BE2C (cell line): Measurements from ENCODE around the gene PRDM15.

ENCODE experiments used
- DNase-seq: peaks from one replicate; pipeline ENCODE4 v3.0.0-alpha.2; 2020
- H3K27me3 ChIP-seq: fragments of 250-450 bp; sonication (Bioruptor Pico); 2 replicates; pipeline ENCODE4 v1.5.1; 2020; ENCODE audit warnings: mild to moderate bottlenecking
- H3K36me3 ChIP-seq: fragments of 250-450 bp; sonication (Bioruptor Pico); 2 replicates; pipeline ENCODE4 v1.5.1; 2020; ENCODE audit warnings: mild to moderate bottlenecking
- H3K4me1 ChIP-seq: fragments of 250-450 bp; sonication (Bioruptor Pico); 2 replicates; pipeline ENCODE4 v1.5.1; 2020
- H3K4me3 ChIP-seq: 2 replicates; pipeline ENCODE4 v1.5.1; 2011; ENCODE audit warnings: low read depth, low read length
- H3K9me3 ChIP-seq: fragments of 250-450 bp; sonication (Bioruptor Pico); 2 replicates; pipeline ENCODE4 v1.5.1; 2020
- TF ChIP-seq, protein P1 (sequence below): IDR thresholded peaks from 2 replicates; pipeline ENCODE4 v1.5.1; 2012; ENCODE audit warnings: mild to moderate bottlenecking, low read depth, low read length

PRDM15 gene

DNA sequence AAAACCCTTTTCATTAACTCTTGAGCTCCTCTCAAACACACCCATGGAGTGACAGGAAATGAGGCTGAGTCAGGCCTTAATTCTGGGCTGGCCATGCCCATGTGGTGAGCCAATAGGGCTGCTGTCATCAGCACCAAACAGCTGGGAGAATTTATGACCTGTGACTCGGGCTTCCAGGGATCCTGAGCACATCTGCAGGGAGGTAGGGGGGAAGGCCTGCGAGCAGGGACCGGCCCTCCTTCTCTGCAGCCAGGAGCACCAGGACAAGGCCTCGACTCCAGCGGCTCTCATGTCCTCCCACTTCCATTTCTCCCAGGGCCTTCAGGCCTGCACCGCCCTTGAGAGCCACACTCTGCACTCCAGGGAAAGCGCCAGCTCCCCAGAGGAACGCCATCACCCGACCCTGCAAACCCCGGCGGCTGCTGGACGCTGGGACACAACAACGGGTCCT lies 126.9 kb downstream of the PRDM15 start:
- no peaks in the 10 kb centered on the region for H3K4me1 ChIP-seq
- H3K9me3 ChIP-seq = no peaks in the 10 kb centered on the region
- TF ChIP-seq, protein P1, sequence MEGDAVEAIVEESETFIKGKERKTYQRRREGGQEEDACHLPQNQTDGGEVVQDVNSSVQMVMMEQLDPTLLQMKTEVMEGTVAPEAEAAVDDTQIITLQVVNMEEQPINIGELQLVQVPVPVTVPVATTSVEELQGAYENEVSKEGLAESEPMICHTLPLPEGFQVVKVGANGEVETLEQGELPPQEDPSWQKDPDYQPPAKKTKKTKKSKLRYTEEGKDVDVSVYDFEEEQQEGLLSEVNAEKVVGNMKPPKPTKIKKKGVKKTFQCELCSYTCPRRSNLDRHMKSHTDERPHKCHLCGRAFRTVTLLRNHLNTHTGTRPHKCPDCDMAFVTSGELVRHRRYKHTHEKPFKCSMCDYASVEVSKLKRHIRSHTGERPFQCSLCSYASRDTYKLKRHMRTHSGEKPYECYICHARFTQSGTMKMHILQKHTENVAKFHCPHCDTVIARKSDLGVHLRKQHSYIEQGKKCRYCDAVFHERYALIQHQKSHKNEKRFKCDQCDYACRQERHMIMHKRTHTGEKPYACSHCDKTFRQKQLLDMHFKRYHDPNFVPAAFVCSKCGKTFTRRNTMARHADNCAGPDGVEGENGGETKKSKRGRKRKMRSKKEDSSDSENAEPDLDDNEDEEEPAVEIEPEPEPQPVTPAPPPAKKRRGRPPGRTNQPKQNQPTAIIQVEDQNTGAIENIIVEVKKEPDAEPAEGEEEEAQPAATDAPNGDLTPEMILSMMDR = no peak
- H3K27me3 ChIP-seq = peaks cover 4% of the 10 kb centered on the region; the same call in 1 of the 2 replicates
- H3K36me3 ChIP-seq = no peaks in the 10 kb centered on the region
- DNase-seq = no peak
- H3K4me3 ChIP-seq = no peak overlapping the region

DNA sequence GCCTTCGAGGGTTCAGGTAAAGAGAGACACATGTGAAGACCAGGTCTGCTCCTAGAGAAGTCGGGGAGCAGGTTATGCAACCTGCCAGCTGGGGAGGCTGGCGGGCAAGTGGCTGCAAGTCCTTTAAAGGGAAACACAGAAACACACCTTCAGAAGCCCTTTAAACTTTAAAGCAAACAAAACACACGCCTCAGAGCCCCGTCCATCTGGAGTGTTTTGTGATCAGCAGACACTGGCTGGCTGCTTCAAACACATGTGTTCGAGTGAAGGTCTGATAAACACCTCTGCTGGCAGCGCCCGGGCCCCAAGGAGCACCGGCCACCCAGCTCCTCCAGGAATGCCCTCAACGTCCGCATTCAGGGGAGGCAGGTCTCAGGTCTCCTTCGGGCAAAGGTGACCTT lies 127.5 kb downstream of the PRDM15 start:
- no peak overlapping the region for H3K4me3 ChIP-seq
- TF ChIP-seq, protein P1 = no peak
- H3K27me3 ChIP-seq = peaks cover 4% of the 10 kb centered on the region; the same call in 1 of the 2 replicates
- H3K9me3 ChIP-seq = no peaks in the 10 kb centered on the region
- DNase-seq = no peak
- no peaks in the 10 kb centered on the region for H3K4me1 ChIP-seq
- no peaks in the 10 kb centered on the region for H3K36me3 ChIP-seq

DNA sequence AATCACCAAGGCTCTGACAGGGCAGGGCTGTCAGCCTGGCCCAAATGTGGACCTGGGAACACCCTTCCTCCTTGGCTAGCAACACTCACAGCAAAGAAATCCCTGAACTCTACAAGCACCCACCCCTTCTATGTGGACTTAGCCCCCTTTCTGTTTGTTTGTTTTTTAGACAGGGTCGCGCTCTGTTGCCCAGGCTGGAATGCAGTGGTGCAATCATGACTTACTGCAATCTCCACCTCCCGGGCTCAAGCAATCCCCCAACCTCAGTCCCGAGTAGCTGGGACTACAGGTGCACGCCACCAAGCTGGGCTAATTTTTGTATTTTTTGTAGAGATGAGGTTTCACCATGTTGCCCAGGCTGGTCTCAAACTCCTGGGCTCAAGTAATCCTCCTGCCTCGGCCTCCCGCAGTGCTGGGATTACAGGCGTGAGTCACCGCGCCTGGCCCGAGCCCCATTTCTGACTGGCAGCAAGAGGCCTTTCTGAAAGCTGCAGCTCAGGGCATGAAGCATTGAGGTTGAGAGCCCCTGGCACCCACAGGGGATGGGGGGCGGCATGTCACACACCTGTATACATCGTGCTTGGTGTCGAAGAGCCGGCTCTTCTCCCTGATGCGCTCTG lies 128.5 kb downstream of the PRDM15 start:
- no peak for DNase-seq
- Histone ChIP-seq H3K9me3 (no peaks in the 10 kb centered on the region), H3K36me3 (no peaks in the 10 kb centered on the region), H3K27me3 (peaks cover 4% of the 10 kb centered on the region; the same call in 1 of the 2 replicates), H3K4me1 (no peaks in the 10 kb centered on the region), H3K4me3 (no peak overlapping the region)
- TF ChIP-seq, protein P1 = no peak

DNA sequence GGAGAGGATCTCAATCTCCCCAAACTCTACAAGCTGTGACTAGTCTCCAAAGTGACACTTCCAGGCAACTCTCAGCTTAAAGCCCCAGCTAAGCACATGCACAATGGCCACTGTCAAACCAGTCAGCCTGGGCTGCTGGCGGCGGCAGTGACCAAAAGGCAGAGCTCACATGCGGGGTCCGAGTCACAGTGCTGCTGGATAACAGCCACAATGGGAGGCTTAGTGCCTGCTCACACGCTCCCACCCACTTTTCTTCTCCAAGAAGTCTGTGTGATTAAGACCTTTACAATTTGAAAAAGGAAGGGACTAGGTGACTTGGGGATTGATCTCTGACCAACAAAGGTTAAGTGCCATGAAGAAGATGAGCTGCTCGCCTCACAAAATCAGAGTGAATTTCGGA lies 129.1 kb downstream of the PRDM15 start:
- no peak overlapping the region for H3K4me3 ChIP-seq
- no peaks in the 10 kb centered on the region for H3K36me3 ChIP-seq
- TF ChIP-seq, protein P1 = no peak
- peaks cover 4% of the 10 kb centered on the region; the same call in 1 of the 2 replicates for H3K27me3 ChIP-seq
- no peaks in the 10 kb centered on the region for H3K9me3 ChIP-seq
- no peak for DNase-seq
- H3K4me1 ChIP-seq = no peaks in the 10 kb centered on the region

DNA sequence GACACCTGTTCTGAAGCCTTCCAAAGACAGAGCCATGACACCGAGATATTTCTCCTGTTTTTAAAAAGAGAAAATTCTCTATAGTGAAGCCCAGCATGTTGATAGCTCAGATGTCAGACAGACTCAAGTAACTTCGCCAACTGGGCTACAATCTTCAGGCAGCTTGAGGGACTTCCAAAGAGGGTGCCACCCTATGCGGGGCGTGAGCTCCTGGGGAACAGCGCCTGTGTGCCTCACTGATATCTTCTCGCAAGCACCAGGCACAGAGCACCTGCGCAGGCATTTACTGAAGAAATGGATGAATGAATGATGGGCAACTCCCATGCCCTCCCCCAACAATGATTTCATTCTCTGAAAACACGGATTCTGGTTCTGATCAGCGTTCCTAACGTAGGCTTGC lies 129.9 kb downstream of the PRDM15 start:
- TF ChIP-seq, protein P1 = no peak
- Histone ChIP-seq H3K27me3 (peaks cover 4% of the 10 kb centered on the region; the same call in 1 of the 2 replicates), H3K36me3 (no peaks in the 10 kb centered on the region), H3K4me3 (no peak overlapping the region), H3K4me1 (no peaks in the 10 kb centered on the region), H3K9me3 (no peaks in the 10 kb centered on the region)
- no peak for DNase-seq
